Measurements from ENCODE around the gene RAF1. TPM values are rescaled to one million over a fixed set of nuclear protein-coding genes. Genes with fewer than 3 reads are reported as not detected.

Gene RAF1
- total RNA-seq, 2 donors from 2014 or later: 140 to 178 TPM

DNA sequence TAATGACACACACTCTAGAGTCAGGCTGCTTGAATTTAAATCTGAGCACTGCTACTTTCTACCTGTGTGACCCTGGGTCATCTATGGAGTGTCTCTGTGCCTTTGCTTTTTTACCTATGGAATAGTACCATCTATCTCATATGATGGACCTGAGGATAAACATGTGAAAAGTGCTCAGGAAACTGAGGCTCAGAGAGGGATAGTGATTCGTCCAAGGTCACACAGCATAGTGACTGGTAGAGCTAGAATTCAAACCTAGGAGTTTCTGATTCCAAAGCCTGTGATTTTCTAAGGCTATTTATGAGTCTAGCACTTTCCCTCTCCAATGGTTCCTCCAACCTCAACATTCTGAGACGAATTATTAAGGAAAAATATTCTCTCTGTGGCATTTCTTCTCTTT lies 32.0 kb upstream of the RAF1 start:
- Histone ChIP-seq H3K27ac (no peak overlapping the region), H3K27me3 (no peaks in the 10 kb centered on the region), H3K9me3 (no peaks in the 10 kb centered on the region), H3K4me1 (no peaks in the 10 kb centered on the region), H3K4me3 (no peak overlapping the region), H3K36me3 (no peaks in the 10 kb centered on the region)
- no peak for DNase-seq (ENCODE audit: low spot score)
- TF ChIP-seq, protein P1, sequence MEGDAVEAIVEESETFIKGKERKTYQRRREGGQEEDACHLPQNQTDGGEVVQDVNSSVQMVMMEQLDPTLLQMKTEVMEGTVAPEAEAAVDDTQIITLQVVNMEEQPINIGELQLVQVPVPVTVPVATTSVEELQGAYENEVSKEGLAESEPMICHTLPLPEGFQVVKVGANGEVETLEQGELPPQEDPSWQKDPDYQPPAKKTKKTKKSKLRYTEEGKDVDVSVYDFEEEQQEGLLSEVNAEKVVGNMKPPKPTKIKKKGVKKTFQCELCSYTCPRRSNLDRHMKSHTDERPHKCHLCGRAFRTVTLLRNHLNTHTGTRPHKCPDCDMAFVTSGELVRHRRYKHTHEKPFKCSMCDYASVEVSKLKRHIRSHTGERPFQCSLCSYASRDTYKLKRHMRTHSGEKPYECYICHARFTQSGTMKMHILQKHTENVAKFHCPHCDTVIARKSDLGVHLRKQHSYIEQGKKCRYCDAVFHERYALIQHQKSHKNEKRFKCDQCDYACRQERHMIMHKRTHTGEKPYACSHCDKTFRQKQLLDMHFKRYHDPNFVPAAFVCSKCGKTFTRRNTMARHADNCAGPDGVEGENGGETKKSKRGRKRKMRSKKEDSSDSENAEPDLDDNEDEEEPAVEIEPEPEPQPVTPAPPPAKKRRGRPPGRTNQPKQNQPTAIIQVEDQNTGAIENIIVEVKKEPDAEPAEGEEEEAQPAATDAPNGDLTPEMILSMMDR (IDR thresholded peaks at IDR 0.05): no peak

- no peak for DNase-seq (ENCODE audit: low spot score)
- Histone ChIP-seq H3K9me3 (no peaks in the 10 kb centered on the region), H3K27me3 (no peaks in the 10 kb centered on the region), H3K36me3 (no peaks in the 10 kb centered on the region), H3K27ac (peak overlapping the region in 1 of 2 donors; percentile 87), H3K4me3 (no peak overlapping the region), H3K4me1 (no peaks in the 10 kb centered on the region)
- TF ChIP-seq, protein P1 (IDR thresholded peaks at IDR 0.05): no peak
These were observed 31.2 kb upstream of the RAF1 start for GRCh38 chr3:12695112-12695511.

- H3K4me3 ChIP-seq: no peak overlapping the region
- DNase-seq (ENCODE audit: low spot score): no peak
- no peaks in the 10 kb centered on the region for H3K4me1 ChIP-seq
- TF ChIP-seq, protein P1 (IDR thresholded peaks at IDR 0.05): no peak
- H3K27ac ChIP-seq: peak overlapping the region in 1 of 2 donors; percentile 87
- H3K36me3 ChIP-seq: no peaks in the 10 kb centered on the region
- no peaks in the 10 kb centered on the region for H3K27me3 ChIP-seq
- no peaks in the 10 kb centered on the region for H3K9me3 ChIP-seq
These were observed 28.5 kb upstream of the RAF1 start for GRCh38 chr3:12692444-12692843.

DNA sequence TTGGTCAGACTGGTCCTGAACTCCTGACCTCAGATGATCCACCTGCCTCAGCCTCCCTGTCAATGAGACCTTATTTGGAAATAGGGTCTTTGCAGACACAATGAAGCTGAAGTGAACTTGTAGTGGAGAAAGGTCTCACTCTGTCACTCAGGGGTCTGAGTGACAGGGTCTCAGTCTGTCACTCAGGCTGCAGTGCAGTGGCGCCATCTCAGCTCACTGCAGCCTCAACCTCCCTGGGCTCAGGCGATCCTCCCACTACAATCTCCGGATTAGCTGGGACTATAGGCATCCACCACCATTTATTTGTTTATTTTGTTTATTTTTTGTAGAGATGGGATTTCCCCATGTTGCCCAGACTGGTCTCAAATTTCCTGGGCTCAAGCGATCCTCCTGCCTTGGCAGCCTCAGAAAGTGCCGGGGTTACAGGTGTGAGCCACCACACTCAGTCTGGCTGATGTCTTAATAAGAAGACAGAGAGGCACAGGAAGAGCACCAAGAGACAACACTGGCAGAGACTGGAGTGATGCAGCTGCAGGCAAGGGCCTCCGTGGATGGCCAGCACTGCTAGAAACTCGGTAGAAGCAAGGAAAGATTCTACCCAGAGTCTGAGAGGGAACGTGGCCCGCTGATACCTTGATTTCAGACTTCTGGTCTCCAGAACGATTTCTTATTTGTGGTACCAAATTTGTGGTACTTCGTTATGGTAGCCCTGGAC lies 26.2 kb upstream of the RAF1 start:
- Histone ChIP-seq H3K27ac (peak overlapping the region in 1 of 2 donors; percentile 43), H3K9me3 (no peaks in the 10 kb centered on the region), H3K27me3 (no peaks in the 10 kb centered on the region), H3K4me3 (no peak overlapping the region), H3K4me1 (no peaks in the 10 kb centered on the region), H3K36me3 (no peaks in the 10 kb centered on the region)
- DNase-seq (ENCODE audit: low spot score): no peak
- TF ChIP-seq, protein P1 (IDR thresholded peaks at IDR 0.05): no peak

DNA sequence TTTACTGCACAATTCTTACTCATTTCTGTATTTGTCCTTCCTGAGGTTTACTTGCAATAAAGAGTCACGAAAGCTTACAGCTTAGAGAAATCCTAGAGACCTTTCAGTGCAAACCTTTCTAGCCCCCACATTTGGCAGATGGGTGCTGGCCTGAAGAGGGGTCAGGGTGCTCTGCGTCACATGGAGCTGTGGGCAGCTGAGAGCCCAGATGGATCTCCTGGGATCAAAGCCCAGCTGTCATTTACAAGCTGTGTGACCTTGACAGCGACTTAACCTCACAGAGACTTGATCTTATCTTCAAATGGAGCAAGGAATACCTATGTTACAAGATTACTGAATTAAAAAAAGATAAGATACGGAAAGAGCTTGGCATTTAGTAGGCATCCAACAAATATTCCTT lies 24.0 kb upstream of the RAF1 start:
- Histone ChIP-seq H3K4me3 (no peak overlapping the region), H3K4me1 (no peaks in the 10 kb centered on the region), H3K36me3 (no peaks in the 10 kb centered on the region), H3K27me3 (no peaks in the 10 kb centered on the region), H3K27ac (no peak overlapping the region), H3K9me3 (no peaks in the 10 kb centered on the region)
- TF ChIP-seq, protein P1 (IDR thresholded peaks at IDR 0.05): no peak
- no peak for DNase-seq (ENCODE audit: low spot score)

DNA sequence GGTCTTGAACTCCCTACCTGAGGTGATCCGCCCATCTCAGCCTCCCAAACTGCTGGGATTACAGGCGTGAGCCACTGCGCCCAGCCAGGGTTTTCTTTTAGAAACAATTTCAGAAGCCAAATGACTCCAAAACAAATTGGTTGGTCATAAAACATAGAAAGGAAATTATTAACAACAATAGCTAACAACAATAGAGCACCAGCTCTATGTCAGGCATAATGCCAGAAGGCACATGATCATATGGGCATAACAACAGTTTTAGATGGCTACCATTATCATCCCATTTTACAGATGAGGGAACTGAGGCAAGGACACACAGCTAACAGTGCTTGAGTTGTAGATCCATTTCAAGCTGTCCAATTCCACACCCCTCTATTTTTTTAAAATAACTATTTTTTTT lies 22.2 kb upstream of the RAF1 start:
- Histone ChIP-seq H3K27me3 (no peaks in the 10 kb centered on the region), H3K4me3 (no peak overlapping the region), H3K4me1 (peaks cover 0 to 15% of the 10 kb centered on the region in 2 donors), H3K27ac (no peak overlapping the region), H3K9me3 (no peaks in the 10 kb centered on the region), H3K36me3 (no peaks in the 10 kb centered on the region)
- TF ChIP-seq, protein P1 (IDR thresholded peaks at IDR 0.05): no peak
- no peak for DNase-seq (ENCODE audit: low spot score)

All from right atrium auricular region (tissue), 2 donors.